Activated CD4-positive, alpha-beta T cell treated with anti-CD3 and anti-CD28 coated beads, Interleukin-2, amount 10 ng/mL, durations not matched to agents 7 days and 5 days (primary cell): ENCODE data around the gene EPS8. TPM values are rescaled to one million over a fixed set of nuclear protein-coding genes. Genes with fewer than 3 reads are reported as not detected.

Experiments used
- CTCF ChIA-PET: fragments of 350-600 bp; sonication (Branson Sonifier 250); formaldehyde crosslinking; loops from one replicate; lab custom pipeline; 2021; ENCODE audit warnings: antibody characterized with exemption; lab: Charles Lee
- POLR2A ChIA-PET: fragments of 350-600 bp; sonication (Branson Sonifier 250); formaldehyde crosslinking; loops from one replicate; lab custom pipeline; 2021; ENCODE audit warnings: antibody characterized with exemption; lab: Charles Lee
- DNase-seq: peaks from one replicate; pipeline ENCODE4 v3.0.0-alpha.2; 2020
- H3K27ac Mint-ChIP-seq: one replicate; pipeline ENCODE4 v1.8.0; 2021; ENCODE audit warnings: mild to moderate bottlenecking, moderate library complexity, mixed read lengths
- H3K27me3 Mint-ChIP-seq: one replicate; pipeline ENCODE4 v1.8.0; 2021; ENCODE audit warnings: mixed read lengths
- H3K36me3 Mint-ChIP-seq: one replicate; pipeline ENCODE4 v1.8.0; 2021; ENCODE audit warnings: low read depth, mixed read lengths
- H3K4me1 Mint-ChIP-seq: one replicate; pipeline ENCODE4 v1.8.0; 2021; ENCODE audit warnings: mixed read lengths
- H3K4me3 Mint-ChIP-seq: one replicate; pipeline ENCODE4 v1.8.0; 2021; ENCODE audit warnings: mild to moderate bottlenecking, moderate library complexity, mixed read lengths
- H3K9me3 Mint-ChIP-seq: one replicate; pipeline ENCODE4 v1.8.0; 2021; ENCODE audit warnings: mixed read lengths
- total RNA-seq, 2 experiments: library from RNA; stranded (reverse); gene quantifications; one replicate each; pipeline ENCODE4 v1.2.3, GENCODE V29; 2021

EPS8 gene
- total RNA-seq, 2 experiments from 2014 or later, result 2.3 to 2.4 TPM

DNA sequence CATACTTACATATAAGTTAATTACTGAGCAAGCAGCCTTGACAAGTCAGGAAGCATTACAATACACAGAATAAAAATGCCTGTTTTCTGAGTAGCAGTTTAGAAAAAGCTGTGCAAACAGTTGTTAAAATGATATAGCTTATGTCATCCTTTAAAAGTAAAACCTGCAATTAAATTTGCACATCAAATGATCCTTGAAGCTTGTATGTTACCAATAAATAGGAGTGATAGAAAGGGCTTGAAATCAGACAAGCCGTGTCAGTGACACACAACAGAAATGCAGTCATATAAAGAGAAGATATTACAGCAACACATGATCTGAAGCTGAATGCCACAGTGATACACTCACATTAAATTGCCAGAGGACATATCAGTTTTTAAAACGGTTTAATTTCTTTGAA lies 70.0 kb downstream of the EPS8 start:
- Mint-ChIP-seq H3K4me1 (no peaks in the 10 kb centered on the region), H3K27me3 (peaks cover 10% of the 10 kb centered on the region), H3K27ac (no peak overlapping the region), H3K4me3 (no peak overlapping the region), H3K36me3 (no peaks in the 10 kb centered on the region), H3K9me3 (no peaks in the 10 kb centered on the region)
- ChIA-PET CTCF (no interaction called here), POLR2A (no interaction called here)
- no peak for DNase-seq

DNA sequence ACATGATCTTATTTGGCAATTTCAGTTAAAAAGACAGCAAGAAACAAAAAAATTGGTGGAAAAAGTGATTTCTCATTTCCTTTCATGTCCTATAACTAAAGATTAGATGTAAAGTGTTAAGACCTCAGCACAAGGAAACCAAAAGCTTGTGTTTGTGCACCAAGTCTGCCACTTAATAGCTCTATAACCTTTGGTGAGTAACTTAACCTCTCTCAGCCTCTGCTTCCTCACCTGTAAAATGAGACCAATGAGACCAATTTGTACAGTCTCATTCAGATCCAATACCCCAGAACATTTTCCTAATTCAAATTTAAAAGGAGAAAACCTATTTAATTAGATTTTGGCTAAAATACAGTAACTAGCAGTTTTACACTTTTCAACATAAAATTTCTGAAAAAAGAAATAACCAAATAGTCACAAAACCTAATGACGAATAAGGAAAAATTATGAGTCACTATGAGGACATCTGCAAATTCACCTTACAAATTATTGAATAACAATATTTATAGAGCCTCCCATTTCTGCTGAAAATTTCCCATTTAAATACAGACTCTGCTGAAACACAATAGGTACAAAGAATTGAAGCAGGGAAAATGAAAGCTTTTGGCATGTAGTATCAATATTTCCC lies 71.1 kb downstream of the EPS8 start:
- no peak overlapping the region for H3K4me3 Mint-ChIP-seq
- DNase-seq, result no peak
- no peaks in the 10 kb centered on the region for H3K4me1 Mint-ChIP-seq
- CTCF ChIA-PET, result no interaction called here
- H3K36me3 Mint-ChIP-seq, result no peaks in the 10 kb centered on the region
- no peaks in the 10 kb centered on the region for H3K9me3 Mint-ChIP-seq
- POLR2A ChIA-PET, result no interaction called here
- no peak overlapping the region for H3K27ac Mint-ChIP-seq
- H3K27me3 Mint-ChIP-seq, result peaks cover 10% of the 10 kb centered on the region

DNA sequence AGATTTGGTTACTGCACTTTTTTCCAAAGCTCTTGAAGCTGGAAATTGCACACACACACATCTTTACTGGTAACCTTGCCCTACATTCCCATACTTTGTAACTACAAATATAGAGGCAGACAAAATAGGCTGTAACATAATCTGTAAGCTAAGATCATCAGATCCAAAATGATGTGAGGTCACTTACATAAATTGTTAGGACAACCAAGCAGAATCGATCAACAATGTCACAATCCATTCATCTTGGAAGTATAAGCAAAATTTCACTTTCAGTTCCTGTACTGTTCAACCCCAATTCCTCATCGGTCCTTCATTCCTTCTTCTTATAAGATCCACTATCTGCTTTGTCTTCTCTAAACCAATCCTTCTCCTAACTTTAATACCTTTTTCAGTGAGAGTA lies 72.6 kb downstream of the EPS8 start:
- H3K36me3 Mint-ChIP-seq, result no peaks in the 10 kb centered on the region
- DNase-seq, result no peak
- H3K9me3 Mint-ChIP-seq, result no peaks in the 10 kb centered on the region
- ChIA-PET POLR2A (no interaction called here), CTCF (no interaction called here)
- peaks cover 15% of the 10 kb centered on the region for H3K27me3 Mint-ChIP-seq
- no peak overlapping the region for H3K4me3 Mint-ChIP-seq
- no peak overlapping the region for H3K27ac Mint-ChIP-seq
- H3K4me1 Mint-ChIP-seq, result no peaks in the 10 kb centered on the region

DNA sequence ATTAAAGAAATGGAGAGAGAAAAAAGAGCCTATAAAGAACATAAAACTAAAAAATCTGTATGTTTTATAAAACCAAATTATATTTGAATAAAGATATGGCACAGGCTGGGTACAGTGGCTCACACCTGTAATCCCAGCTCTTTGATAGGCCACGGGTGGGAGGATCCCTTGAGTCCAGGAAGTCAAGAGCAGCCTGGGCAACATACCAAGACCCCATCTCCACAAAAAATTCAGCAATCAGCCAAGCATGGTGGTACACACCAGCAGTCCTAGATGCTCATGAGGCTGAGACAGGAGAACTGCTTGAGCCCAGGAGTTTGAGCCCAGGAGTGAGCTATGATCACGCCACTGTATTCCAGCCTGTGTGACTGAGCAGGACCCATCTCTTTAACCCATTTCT lies 74.9 kb downstream of the EPS8 start:
- Mint-ChIP-seq H3K4me1 (no peaks in the 10 kb centered on the region), H3K27me3 (peaks cover 9% of the 10 kb centered on the region), H3K27ac (no peak overlapping the region), H3K36me3 (no peaks in the 10 kb centered on the region), H3K9me3 (no peaks in the 10 kb centered on the region), H3K4me3 (no peak overlapping the region)
- CTCF ChIA-PET, result interaction anchor here (1.0 to 1.1 kb wide), 2 partner anchors 9 to 75 kb away, joined by 3 to 4 read pairs; partner anchors contain the start of gene EPS8
- POLR2A ChIA-PET, result no interaction called here
- DNase-seq, result no peak

DNA sequence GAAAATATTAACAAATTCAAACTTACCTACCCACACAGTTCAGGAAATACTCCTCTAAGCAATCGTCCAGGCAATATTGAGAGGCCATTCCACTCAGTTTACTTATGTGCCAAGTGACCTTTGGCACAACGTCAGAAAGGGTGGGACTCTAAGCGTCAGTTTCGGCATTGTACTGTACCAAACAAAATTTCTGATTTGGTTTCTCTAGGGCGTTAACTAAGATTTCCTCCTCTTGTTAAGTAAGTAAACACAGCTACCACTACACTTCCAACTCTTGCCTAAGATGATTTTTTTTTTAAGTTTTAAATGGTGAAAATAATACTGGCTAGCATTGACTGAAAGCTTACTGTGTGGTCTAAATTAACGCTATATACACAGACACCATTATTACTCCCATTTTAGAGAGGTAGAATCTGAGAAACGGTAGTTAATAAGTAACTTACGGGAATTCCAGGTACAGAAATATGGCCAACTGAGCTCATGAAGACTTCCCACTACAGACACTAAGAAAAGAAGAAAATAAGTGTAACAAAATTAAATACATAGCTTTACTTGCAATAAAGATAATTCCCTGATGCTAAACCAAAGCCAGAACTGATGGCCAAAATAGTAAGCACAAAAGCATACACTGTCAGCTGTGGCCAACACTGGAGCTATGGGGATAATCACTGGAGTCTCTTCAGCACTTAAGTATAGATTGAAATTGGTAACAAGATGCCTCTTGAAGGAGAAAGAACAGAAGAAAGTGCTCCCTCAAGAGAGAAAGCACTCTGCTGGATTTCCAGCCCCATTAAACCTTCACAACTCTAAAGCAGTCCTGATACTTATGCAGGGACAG lies 76.1 kb downstream of the EPS8 start:
- no peak for DNase-seq
- POLR2A ChIA-PET, result no interaction called here
- Mint-ChIP-seq H3K36me3 (no peaks in the 10 kb centered on the region), H3K27me3 (peaks cover 14% of the 10 kb centered on the region), H3K9me3 (no peaks in the 10 kb centered on the region), H3K4me1 (no peaks in the 10 kb centered on the region), H3K27ac (no peak overlapping the region), H3K4me3 (no peak overlapping the region)
- CTCF ChIA-PET, result interaction anchor here (1.1 kb wide), 1 partner anchor 76 kb away, joined by 3 read pairs; the partner anchor contains the start of gene EPS8

DNA sequence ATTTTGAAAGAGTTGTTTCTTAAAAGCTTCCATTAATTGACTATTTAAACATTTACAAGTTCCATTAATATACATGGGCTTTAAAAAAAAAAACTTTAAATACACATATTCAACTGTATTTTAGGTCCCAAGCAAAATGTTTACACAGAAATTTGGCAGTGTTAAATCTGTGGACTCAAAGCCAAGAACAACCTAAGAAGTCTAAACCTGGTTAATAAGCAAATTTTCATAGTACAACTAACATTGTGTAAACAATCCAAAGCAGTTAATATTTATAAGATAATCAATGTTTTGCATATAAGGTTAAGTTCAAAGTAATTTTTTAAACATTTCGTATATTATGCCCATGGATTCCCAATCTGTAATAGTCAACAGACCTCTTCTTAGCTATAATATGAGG lies 77.0 kb downstream of the EPS8 start:
- Mint-ChIP-seq H3K4me1 (no peaks in the 10 kb centered on the region), H3K4me3 (no peak overlapping the region), H3K27ac (no peak overlapping the region), H3K27me3 (peaks cover 12% of the 10 kb centered on the region), H3K9me3 (no peaks in the 10 kb centered on the region), H3K36me3 (no peaks in the 10 kb centered on the region)
- CTCF ChIA-PET, result no interaction called here
- DNase-seq, result no peak
- POLR2A ChIA-PET, result no interaction called here

DNA sequence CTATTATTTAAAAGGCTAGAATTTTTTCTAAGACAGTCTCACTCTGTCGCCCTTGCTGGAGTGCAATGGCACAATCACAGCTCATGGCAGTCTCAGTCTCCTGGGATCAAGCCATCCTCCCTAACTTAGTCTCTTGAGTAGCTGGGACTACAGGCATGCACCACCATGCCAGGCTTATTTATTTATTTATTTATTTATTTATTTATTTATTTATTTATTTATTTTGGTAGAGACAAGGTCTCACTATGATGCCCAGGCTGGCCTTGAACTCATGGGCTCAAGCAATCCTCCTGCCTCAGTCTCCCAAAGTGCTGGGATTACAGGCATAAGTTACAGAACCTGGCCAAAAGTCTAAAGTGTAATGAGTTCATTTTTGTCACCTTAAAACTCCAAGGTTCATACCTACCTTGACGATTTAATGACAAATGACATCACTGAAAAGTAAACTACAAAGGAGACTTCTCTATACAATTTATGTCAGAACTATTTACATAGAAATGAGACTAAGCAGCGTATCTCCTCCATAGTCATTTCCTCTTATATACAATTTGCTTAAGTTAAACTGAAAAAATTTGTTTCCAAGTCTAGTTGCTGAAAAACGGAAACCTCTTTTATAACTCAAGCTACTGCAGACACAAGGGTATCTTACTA lies 78.2 kb downstream of the EPS8 start:
- no peak for DNase-seq
- no peak overlapping the region for H3K4me3 Mint-ChIP-seq
- no peaks in the 10 kb centered on the region for H3K4me1 Mint-ChIP-seq
- CTCF ChIA-PET, result no interaction called here
- no peaks in the 10 kb centered on the region for H3K36me3 Mint-ChIP-seq
- peaks cover 10% of the 10 kb centered on the region for H3K27me3 Mint-ChIP-seq
- no peaks in the 10 kb centered on the region for H3K9me3 Mint-ChIP-seq
- POLR2A ChIA-PET, result no interaction called here
- no peak overlapping the region for H3K27ac Mint-ChIP-seq

DNA sequence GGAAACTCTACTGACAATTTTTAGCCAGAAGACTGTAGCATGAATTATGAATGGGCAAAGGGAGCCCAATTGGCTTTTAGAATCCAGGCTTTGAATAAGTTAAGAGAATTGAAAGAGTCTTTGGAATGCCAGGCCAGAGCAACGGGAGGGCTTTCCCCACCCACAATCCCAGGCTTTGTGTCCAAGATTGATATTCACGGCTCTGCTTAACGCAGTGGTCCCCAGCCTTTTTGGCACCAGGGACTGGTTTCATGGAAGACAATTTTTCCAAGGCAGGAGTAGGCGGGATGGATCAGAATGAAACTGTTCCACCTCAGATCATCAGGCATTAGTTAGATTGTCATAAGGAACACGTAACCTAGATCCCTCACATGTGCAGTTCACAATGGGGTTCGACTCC lies 79.6 kb downstream of the EPS8 start:
- POLR2A ChIA-PET, result no interaction called here
- no peaks in the 10 kb centered on the region for H3K4me1 Mint-ChIP-seq

DNA sequence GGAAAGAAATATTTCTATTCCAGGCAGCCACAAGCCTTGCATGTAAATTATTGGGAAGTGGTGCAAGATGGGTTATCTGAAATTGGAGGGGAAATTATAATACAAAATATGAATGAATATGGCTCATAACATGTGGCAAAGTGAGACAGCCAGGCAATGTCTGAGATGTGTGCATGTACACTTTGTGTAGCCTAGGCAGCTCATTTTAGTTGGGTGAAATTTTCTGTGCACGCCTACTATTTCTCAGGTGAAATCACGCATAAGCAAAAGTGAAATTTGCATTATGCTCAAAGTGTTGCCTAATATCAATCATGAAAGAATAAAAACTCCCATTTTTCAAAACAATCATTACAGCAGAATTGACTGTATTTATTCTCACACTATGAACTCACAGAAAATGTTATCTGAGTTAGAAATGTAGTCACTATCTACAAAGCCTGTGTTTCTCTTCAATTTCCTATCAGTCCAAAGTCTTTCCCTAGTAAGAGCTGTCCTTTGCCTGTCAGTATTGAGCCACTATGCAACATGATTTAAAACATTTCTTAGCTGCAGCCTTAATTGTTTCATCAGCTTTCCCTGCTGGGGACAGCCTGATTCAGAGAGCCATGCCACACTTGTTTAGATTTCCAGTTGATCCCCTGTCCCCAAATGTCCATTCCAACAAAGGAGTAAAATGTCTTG lies 80.7 kb downstream of the EPS8 start:
- Mint-ChIP-seq H3K4me3 (no peak overlapping the region), H3K9me3 (no peaks in the 10 kb centered on the region), H3K36me3 (no peaks in the 10 kb centered on the region), H3K27me3 (peaks cover 10% of the 10 kb centered on the region), H3K4me1 (no peaks in the 10 kb centered on the region), H3K27ac (no peak overlapping the region)
- ChIA-PET POLR2A (no interaction called here), CTCF (no interaction called here)
- DNase-seq, result no peak

More for the DNA sequence above, 79.6 kb downstream of the EPS8 start:
- CTCF ChIA-PET, result no interaction called here
- Mint-ChIP-seq H3K4me3 (no peak overlapping the region), H3K36me3 (no peaks in the 10 kb centered on the region), H3K27me3 (peaks cover 10% of the 10 kb centered on the region), H3K27ac (no peak overlapping the region), H3K9me3 (no peaks in the 10 kb centered on the region)
- no peak for DNase-seq

DNA sequence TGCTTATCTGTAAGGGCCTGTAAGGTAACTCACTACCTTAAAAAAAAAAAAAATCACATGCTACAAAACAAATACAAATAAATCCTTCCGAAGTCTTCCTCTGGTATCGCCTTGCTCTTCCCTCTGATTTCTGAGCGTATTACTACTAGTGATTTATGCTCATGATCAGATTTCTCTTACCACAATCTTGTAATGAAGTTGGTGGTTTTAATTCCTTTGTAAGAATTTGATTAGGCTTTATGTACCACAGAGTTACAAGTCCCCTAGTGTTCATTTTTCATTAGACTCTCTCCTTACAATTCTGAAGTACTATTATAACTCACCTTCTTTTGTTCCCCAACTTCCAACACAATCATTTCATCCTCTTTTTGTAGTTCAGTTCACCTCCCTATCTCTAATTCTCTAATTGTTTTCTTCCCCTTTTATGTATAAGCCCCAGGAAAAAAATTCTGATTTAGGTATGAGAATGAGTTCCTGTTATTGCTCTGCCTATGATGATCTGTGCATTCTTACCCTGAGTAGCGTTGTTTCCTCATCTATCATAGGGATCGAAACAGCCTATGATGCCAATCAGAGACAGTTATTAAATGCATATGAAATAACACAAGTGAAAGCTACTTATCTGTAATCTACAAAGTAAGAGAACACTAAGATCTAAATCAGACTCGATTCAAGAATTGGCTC lies 81.5 kb downstream of the EPS8 start:
- H3K4me1 Mint-ChIP-seq, result no peaks in the 10 kb centered on the region

DNA sequence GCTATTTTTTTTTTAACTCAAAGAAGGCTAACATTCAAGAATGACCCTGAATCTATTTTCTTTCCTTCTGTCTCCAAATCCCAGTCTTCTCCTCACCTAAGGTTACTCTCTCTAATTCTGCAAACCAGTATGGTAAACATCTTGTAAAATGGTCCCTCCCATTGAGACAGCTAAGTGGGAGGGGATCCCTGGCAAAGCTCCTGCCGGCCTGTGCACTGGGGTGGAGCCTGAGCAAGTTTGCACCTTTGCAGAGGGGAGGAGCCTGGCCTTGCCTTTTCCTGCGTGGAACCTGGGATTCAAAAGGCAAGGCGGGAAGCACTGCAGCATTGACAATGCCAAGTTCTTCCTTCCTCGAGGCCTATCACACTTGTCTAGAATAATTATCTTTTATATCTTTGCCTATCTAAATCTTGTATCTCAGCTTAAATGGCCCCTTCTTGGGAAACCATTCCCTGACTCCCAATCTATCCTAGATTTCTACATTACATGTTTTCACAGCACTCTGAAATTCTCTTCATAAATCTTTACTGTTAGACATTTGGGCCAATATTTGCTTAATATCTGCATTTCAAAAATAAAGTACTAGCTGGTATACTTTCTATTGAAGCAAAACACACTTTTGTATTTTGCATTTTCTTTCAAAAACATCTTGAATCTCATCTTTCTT lies 83.0 kb downstream of the EPS8 start:
- Mint-ChIP-seq H3K36me3 (no peaks in the 10 kb centered on the region), H3K9me3 (no peaks in the 10 kb centered on the region), H3K4me3 (no peak overlapping the region), H3K4me1 (peaks cover 9% of the 10 kb centered on the region), H3K27me3 (peaks cover 8% of the 10 kb centered on the region), H3K27ac (no peak overlapping the region)
- no peak for DNase-seq
- CTCF ChIA-PET, result interaction anchor here (0.9 kb wide), 1 partner anchor 9 kb away, joined by 4 read pairs; no protein-coding TSS in a partner anchor
- POLR2A ChIA-PET, result no interaction called here

More for the DNA sequence above, 81.5 kb downstream of the EPS8 start:
- no peak for DNase-seq
- peaks cover 8% of the 10 kb centered on the region for H3K27me3 Mint-ChIP-seq
- H3K9me3 Mint-ChIP-seq, result no peaks in the 10 kb centered on the region
- no peaks in the 10 kb centered on the region for H3K36me3 Mint-ChIP-seq
- ChIA-PET CTCF (interaction anchor here (0.5 kb wide), 1 partner anchor 116 kb away, joined by 3 read pairs; no protein-coding TSS in a partner anchor), POLR2A (no interaction called here)
- no peak overlapping the region for H3K27ac Mint-ChIP-seq
- H3K4me3 Mint-ChIP-seq, result no peak overlapping the region

DNA sequence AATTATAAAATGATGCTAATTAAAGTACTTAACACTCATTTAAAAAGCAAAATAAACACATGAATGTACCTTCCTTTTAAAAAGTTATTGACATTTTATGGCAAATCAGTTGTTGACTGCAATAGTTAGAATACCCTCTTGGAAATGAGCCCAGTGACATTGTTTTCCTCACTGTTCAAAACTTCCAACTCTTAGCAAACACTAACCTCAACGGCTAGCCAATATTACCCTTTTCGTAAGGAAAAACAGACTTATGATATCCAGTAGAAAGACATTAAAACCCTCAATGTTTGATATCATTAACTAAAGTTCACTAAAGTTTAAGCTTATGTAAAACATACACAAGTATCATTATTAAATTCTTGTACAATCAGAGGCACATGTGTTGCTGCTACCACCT lies 83.6 kb downstream of the EPS8 start:
- ChIA-PET CTCF (interaction anchor here (0.9 kb wide), 1 partner anchor 9 kb away, joined by 4 read pairs; no protein-coding TSS in a partner anchor), POLR2A (no interaction called here)
- H3K4me3 Mint-ChIP-seq, result no peak overlapping the region
- H3K9me3 Mint-ChIP-seq, result peaks cover 1% of the 10 kb centered on the region
- H3K27me3 Mint-ChIP-seq, result peaks cover 8% of the 10 kb centered on the region
- H3K36me3 Mint-ChIP-seq, result no peaks in the 10 kb centered on the region
- H3K27ac Mint-ChIP-seq, result no peak overlapping the region
- peaks cover 13% of the 10 kb centered on the region for H3K4me1 Mint-ChIP-seq
- no peak for DNase-seq
